ENCODE data around the gene UROS.

The UROS gene

DNA sequence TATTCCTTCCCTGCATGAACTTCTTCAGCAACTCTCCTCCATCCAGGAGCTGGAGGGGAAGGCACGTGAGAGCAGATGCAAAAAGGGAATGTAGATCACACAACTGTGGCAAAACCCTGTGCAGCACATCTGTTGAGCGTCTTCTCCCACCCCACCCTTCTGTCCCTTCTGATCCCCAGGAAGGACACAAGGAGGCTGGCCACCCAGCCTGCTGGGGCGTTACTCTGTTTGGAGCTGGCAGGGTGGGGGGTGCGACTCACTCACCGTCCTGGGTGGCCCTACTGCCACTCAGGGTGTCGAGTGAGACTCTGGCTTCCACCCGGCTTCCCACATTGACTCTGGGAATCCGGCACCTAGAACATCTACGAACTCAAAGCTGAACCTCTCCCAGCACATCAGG, 37.3 kb downstream of the UROS start:
- POLR2A ChIA-PET: interaction anchor here (1.0 kb wide), 1 partner anchor 38 kb away, joined by 3 read pairs; the partner anchor contains the start of genes BCCIP and UROS
- CTCF ChIA-PET: no interaction called here
- DNase-seq (ENCODE audit: extremely low spot score): no peak
- TF ChIP-seq, protein P1, sequence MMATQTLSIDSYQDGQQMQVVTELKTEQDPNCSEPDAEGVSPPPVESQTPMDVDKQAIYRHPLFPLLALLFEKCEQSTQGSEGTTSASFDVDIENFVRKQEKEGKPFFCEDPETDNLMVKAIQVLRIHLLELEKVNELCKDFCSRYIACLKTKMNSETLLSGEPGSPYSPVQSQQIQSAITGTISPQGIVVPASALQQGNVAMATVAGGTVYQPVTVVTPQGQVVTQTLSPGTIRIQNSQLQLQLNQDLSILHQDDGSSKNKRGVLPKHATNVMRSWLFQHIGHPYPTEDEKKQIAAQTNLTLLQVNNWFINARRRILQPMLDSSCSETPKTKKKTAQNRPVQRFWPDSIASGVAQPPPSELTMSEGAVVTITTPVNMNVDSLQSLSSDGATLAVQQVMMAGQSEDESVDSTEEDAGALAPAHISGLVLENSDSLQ (IDR thresholded peaks at IDR 0.05): no peak
- TF ChIP-seq CTBP1 (IDR thresholded peaks at IDR 0.05; ENCODE audit: borderline replicate concordance): no peak
- TF ChIP-seq SUZ12 (IDR thresholded peaks at IDR 0.05): no peak
- TF ChIP-seq BHLHE40 (IDR thresholded peaks at IDR 0.05; ENCODE audit: borderline replicate concordance): no peak
- TF ChIP-seq L3MBTL2 (conservative IDR thresholded peaks at IDR 0.05): no peak
- no peak for TF ChIP-seq HDGF (IDR thresholded peaks at IDR 0.05; ENCODE audit: borderline replicate concordance)
- TF ChIP-seq SP1 (IDR thresholded peaks at IDR 0.05): no peak
- no peak for TF ChIP-seq TARDBP (IDR thresholded peaks at IDR 0.05)
- no peak for TF ChIP-seq LEF1 (IDR thresholded peaks at IDR 0.05; ENCODE audit: borderline replicate concordance)
- TF ChIP-seq ELF4 (IDR thresholded peaks at IDR 0.05): no peak

DNA sequence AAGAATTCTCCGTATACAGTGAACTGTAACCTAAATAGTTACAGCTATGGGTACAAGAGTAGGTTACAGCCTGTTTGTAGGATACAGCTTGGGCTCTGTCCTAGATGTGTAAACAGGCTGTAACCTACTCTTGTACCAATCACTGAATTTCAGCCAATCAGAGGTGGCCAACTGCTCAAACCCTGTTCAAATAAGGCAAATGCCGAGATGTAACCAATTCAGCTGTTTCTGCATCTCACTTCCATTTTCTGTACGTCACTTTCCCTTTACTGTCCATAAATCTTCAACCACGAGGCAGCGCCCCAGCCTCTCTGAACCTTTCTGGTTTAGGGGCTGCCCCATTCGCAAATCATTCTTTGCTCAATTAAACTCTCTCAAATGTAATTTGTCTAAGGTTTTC, 39.1 kb downstream of the UROS start:
- TF ChIP-seq SP1 (IDR thresholded peaks at IDR 0.05): no peak
- TF ChIP-seq FOXM1 (IDR thresholded peaks at IDR 0.05; ENCODE audit: borderline replicate concordance): no peak
- CTCF ChIA-PET: no interaction called here
- POLR2A ChIA-PET: no interaction called here
- no peak for DNase-seq (ENCODE audit: extremely low spot score)

DNA sequence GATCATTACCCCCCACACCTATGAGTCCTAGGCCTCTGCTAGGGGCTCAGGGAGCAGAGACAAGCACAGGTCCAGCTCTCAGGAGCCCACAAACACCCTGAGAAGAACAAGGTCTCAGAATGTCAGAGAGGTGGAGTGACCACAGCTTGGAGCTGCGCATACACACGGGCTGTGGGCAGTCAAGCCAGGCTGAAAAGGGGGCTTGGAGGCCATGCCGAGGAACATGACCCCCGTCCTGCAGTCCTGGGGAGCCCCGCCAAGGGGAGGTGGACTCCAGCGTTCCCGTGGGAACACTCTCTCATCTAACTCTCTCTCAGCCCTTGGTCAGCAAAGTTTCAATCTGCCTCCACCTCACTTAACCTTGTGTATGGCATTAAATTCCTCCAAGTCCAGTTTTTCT, 39.6 kb downstream of the UROS start:
- POLR2A ChIA-PET: no interaction called here
- DNase-seq (ENCODE audit: extremely low spot score): no peak
- CTCF ChIA-PET: no interaction called here
- TF ChIP-seq L3MBTL2 (conservative IDR thresholded peaks at IDR 0.05): no peak
- TF ChIP-seq, protein P1 (IDR thresholded peaks at IDR 0.05): no peak
- no peak for TF ChIP-seq BHLHE40 (IDR thresholded peaks at IDR 0.05; ENCODE audit: borderline replicate concordance)

DNA sequence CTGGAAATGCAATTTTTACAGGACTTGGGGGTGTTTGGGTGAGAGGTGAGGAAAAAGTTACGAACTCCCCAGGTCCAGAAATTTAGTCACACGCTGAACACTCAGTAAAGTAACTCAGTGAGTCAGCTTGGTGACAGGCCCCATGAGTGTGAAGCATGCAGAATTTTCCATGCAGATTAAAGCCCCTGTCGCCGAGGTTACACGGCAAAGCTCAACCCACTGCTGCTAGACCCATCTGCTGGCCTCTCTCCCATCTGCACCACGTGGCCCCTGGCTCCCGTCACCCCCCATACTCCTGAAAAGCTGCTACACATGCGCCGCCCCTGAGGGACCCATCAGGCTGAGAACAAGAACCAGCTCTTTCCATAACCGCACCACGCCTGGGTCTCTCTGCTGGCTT, 40.4 kb downstream of the UROS start:
- POLR2A ChIA-PET: no interaction called here
- no peak for DNase-seq (ENCODE audit: extremely low spot score)
- CTCF ChIA-PET: interaction anchor here (0.6 kb wide), 1 partner anchor 1242 kb away, joined by 3 read pairs; no protein-coding TSS in a partner anchor
- TF ChIP-seq, protein P1 (IDR thresholded peaks at IDR 0.05): no peak
- TF ChIP-seq SP1 (IDR thresholded peaks at IDR 0.05) (no peak), LEF1 (IDR thresholded peaks at IDR 0.05; ENCODE audit: borderline replicate concordance) (no peak), CTBP1 (IDR thresholded peaks at IDR 0.05; ENCODE audit: borderline replicate concordance) (no peak), FOXA1 (IDR thresholded peaks at IDR 0.05) (no peak), FOXM1 (IDR thresholded peaks at IDR 0.05; ENCODE audit: borderline replicate concordance) (no peak), NFRKB (IDR thresholded peaks at IDR 0.05) (no peak), FOXK2 (IDR thresholded peaks at IDR 0.05) (no peak), L3MBTL2 (conservative IDR thresholded peaks at IDR 0.05) (no peak), ARNT (IDR thresholded peaks at IDR 0.05) (no peak), TARDBP (IDR thresholded peaks at IDR 0.05) (no peak), HDGF (IDR thresholded peaks at IDR 0.05; ENCODE audit: borderline replicate concordance) (no peak), SUZ12 (IDR thresholded peaks at IDR 0.05) (no peak), BHLHE40 (IDR thresholded peaks at IDR 0.05; ENCODE audit: borderline replicate concordance) (no peak)

DNA sequence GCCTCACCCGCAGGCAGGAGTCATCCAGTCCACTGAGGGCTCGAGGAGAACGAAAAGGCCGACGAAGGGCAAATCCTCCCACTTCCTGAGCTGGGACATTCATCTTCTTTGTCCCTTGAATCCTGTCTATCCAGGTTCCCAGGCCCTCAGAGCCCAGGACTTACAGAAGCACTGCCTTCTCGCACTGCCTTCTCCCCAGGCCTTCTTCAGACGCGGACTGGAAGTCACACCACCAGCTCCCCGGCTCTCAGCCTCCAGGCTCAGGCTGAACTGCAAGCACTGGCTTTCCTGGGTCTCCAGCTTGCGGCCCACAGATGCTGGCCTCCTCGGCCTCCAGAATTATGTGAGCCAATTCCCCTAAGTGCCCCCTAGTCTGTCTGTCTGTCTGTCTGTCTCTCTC, 41.0 kb downstream of the UROS start:
- no peak for DNase-seq (ENCODE audit: extremely low spot score)
- POLR2A ChIA-PET: no interaction called here
- no peak for TF ChIP-seq BHLHE40 (IDR thresholded peaks at IDR 0.05; ENCODE audit: borderline replicate concordance)
- TF ChIP-seq ZNF384 (IDR thresholded peaks at IDR 0.05): no peak
- no peak for TF ChIP-seq ELF4 (IDR thresholded peaks at IDR 0.05)
- TF ChIP-seq L3MBTL2 (conservative IDR thresholded peaks at IDR 0.05): no peak
- TF ChIP-seq HDGF (IDR thresholded peaks at IDR 0.05; ENCODE audit: borderline replicate concordance): no peak
- no peak for TF ChIP-seq CTBP1 (IDR thresholded peaks at IDR 0.05; ENCODE audit: borderline replicate concordance)
- no peak for TF ChIP-seq NFRKB (IDR thresholded peaks at IDR 0.05)
- CTCF ChIA-PET: no interaction called here

DNA sequence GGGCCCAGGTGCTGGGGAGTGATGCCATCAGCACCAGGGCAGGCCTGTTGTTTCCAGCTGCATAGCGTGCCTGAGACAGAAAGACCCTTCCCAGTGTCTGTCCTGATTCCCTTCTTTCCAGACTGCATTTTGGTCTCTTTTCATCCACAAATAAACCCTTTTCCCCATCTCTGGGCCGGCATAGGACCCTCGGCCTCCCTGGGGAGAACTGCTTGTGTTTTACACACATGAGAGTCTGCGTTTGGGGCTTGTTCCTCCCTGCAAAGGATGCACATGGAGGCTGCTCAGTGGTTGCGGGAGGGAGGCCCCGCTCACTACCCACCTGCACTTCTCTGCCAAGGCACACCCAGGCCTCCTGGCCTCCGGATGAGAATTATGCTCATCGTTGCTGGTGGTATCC, 41.7 kb downstream of the UROS start:
- no peak for DNase-seq (ENCODE audit: extremely low spot score)

More for the DNA sequence above, 41.7 kb downstream of the UROS start:
- ChIA-PET POLR2A (no interaction called here), CTCF (no interaction called here)
- no peak for TF ChIP-seq TARDBP (IDR thresholded peaks at IDR 0.05)
- TF ChIP-seq, protein P1 (IDR thresholded peaks at IDR 0.05): no peak
